ENCODE measurements around the gene HDAC4.

GRCh38 chr2:239067196-239067865 is 333.5 kb downstream of the HDAC4 start:
- TF ChIP-seq CTCF (conservative IDR thresholded peaks at IDR 0.05): no peak
- no peak for TF ChIP-seq EZH2 (IDR thresholded peaks at IDR 0.05; ENCODE audit: low read depth)
